Panc1 (cell line): ENCODE results near the gene HLA-B.

Source experiments
- POLR2AphosphoS5 ChIP-seq: IDR thresholded peaks from 2 replicates; pipeline ENCODE4 v1.6.1; 2012; ENCODE audit warnings: mild to moderate bottlenecking, low read depth, low read length, moderate library complexity
- SIN3A ChIP-seq: IDR thresholded peaks from 2 replicates; pipeline ENCODE4 v1.6.1; 2012; ENCODE audit warnings: low read depth, mild to moderate bottlenecking, low read length, moderate library complexity, borderline replicate concordance; ENCODE audit not compliant: insufficient read depth
- TF ChIP-seq, protein P1 (sequence below): fragments of 450-650 bp; IDR thresholded peaks from 2 replicates; pipeline ENCODE4 v1.5.1; 2017; ENCODE audit warnings: mild to moderate bottlenecking

DNA sequence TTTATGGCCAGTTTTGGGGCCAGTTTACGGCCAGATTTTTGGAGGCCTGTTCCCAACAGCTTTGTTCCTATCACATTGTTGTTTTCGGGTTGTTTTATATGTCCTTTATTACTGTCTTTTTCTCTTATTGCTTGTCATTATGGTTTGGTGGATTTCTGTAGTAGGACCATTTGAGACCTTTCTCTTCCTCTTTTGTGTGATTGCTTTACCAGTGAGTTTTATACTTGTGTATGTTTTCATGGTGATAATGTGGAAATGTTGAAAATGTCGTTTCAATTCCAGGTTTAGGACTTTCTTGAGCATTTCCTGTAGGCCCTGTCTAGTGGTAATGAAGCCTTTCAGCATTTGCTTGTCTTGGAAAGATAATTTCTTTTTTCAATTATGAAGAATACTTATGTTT, 17.8 kb downstream of the HLA-B start:
- TF ChIP-seq POLR2AphosphoS5 = no peak
- TF ChIP-seq, protein P1, sequence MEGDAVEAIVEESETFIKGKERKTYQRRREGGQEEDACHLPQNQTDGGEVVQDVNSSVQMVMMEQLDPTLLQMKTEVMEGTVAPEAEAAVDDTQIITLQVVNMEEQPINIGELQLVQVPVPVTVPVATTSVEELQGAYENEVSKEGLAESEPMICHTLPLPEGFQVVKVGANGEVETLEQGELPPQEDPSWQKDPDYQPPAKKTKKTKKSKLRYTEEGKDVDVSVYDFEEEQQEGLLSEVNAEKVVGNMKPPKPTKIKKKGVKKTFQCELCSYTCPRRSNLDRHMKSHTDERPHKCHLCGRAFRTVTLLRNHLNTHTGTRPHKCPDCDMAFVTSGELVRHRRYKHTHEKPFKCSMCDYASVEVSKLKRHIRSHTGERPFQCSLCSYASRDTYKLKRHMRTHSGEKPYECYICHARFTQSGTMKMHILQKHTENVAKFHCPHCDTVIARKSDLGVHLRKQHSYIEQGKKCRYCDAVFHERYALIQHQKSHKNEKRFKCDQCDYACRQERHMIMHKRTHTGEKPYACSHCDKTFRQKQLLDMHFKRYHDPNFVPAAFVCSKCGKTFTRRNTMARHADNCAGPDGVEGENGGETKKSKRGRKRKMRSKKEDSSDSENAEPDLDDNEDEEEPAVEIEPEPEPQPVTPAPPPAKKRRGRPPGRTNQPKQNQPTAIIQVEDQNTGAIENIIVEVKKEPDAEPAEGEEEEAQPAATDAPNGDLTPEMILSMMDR = no peak
- no peak for TF ChIP-seq SIN3A
